Measurements from ENCODE around the gene NAT8L. TPM values are rescaled to one million over a fixed set of nuclear protein-coding genes. Genes with fewer than 3 reads are reported as not detected.

Gene NAT8L
- total RNA-seq, 1 experiment from 2014 or later, result 9.2 TPM

DNA sequence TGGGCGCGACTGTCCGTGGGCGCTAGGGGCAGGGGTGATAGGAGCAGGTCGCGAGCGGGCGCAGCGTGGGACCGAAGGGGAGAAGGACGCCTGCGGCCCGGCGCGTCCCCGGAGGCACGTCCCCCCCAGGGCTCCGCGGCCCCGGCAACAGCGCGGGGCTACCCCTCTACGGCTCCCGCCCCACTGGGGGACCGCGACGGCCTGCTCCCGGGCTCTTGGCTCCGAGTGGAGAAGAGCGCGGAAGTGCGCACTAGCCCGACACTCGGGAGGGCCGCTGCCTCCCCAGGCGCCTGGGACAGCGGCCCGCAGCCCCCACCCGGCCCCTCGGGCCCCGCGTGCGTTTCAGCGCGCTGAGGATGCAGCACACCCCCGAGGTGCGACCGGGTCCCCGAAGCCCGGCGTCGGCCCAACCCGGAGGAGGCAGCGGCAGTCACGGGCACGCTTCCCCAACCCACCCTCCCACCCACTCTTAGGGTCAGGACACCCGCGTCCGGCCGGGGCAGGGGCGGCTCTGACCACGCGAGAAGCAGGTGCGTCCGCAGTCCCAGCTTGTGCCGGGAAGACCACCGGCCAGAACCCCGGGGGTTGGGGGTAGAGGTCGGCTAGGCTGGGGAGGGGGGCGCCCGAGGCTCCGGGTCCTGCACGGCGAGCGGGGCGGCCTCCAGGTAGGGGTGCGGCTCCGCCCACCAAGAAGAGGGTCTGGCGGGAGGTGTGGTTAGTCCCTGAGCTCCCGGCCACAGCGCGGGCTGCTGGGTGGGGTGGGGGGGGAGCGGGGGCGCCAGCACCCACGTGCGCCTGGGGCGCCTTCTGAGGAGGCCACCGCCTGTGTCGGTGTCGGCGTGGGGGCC is 18.5 kb upstream of the NAT8L start:
- H3K27ac ChIP-seq (ENCODE audit: low read depth, low read length), result no peak overlapping the region
- H3K79me2 ChIP-seq (ENCODE audit: insufficient read depth, low read length), result peaks cover 7% of the 10 kb centered on the region; the same call in 1 of the 2 replicates
- H3K36me3 ChIP-seq (ENCODE audit: control insufficient read depth in 1 of 2, insufficient read depth in 2 of 2, low read length in 2 of 2), result peaks cover 0 to 5% of the 10 kb centered on the region in 2 experiments; a peak in 2 of 4 replicates
- ChIA-PET CTCF (no interaction called here), POLR2A (interaction anchor here (0.6 kb wide), 1 partner anchor 28 kb away, joined by 3 read pairs; no protein-coding TSS in a partner anchor), RAD21 (ENCODE audit: low non-redundant PET in 1 of 2, low total read pairs in 2 of 2, uncharacterized antibody in 2 of 2, unreplicated experiment in 2 of 2) (interaction anchor here in 1 of 2 experiments (0.6 kb wide), 1 partner anchor 273 kb away, joined by 4 read pairs; no protein-coding TSS in a partner anchor)
- peak overlapping the region; percentile 70; the same call in 1 of the 2 replicates for H3K9ac ChIP-seq (ENCODE audit: low read length)
- no TSS peak for BruUV-seq (replicated peaks)
- no peak for ATAC-seq
- peak overlapping the region; percentile 96 for H3K4me2 ChIP-seq (ENCODE audit: low read length)
- no peaks in the 10 kb centered on the region for H3K9me2 ChIP-seq (ENCODE audit: insufficient read depth)
- H3K27me3 ChIP-seq (ENCODE audit: insufficient read depth, low read length), result no peaks in the 10 kb centered on the region
- H4K20me1 ChIP-seq (ENCODE audit: insufficient read depth), result no peaks in the 10 kb centered on the region
- peak overlapping the region; percentile 71 to 82 for H3K4me3 ChIP-seq (replicated peaks in 1 of 2; ENCODE audit: low read depth in 1 of 2, low read length in 2 of 2)
- intact Hi-C loops (cut with micrococcal nuclease), result no loop called here
- no peaks in the 10 kb centered on the region; a peak in 1 of 4 replicates for H3K9me3 ChIP-seq (ENCODE audit: control insufficient read depth in 1 of 2, insufficient read depth in 1 of 2, low read depth in 1 of 2, low read length in 2 of 2)
- peaks cover 3 to 23% of the 10 kb centered on the region in 2 experiments; a peak in 3 of 4 replicates for H3K4me1 ChIP-seq (ENCODE audit: control insufficient read depth in 1 of 2, insufficient read depth in 2 of 2, low read length in 2 of 2)
- no peak for TF ChIP-seq ZNF274 (IDR thresholded peaks at IDR 0.05; ENCODE audit: low read depth, low read length)
- TF ChIP-seq EGR1 (IDR thresholded peaks at IDR 0.05; ENCODE audit: low read depth), result no peak
- TF ChIP-seq, protein P1, sequence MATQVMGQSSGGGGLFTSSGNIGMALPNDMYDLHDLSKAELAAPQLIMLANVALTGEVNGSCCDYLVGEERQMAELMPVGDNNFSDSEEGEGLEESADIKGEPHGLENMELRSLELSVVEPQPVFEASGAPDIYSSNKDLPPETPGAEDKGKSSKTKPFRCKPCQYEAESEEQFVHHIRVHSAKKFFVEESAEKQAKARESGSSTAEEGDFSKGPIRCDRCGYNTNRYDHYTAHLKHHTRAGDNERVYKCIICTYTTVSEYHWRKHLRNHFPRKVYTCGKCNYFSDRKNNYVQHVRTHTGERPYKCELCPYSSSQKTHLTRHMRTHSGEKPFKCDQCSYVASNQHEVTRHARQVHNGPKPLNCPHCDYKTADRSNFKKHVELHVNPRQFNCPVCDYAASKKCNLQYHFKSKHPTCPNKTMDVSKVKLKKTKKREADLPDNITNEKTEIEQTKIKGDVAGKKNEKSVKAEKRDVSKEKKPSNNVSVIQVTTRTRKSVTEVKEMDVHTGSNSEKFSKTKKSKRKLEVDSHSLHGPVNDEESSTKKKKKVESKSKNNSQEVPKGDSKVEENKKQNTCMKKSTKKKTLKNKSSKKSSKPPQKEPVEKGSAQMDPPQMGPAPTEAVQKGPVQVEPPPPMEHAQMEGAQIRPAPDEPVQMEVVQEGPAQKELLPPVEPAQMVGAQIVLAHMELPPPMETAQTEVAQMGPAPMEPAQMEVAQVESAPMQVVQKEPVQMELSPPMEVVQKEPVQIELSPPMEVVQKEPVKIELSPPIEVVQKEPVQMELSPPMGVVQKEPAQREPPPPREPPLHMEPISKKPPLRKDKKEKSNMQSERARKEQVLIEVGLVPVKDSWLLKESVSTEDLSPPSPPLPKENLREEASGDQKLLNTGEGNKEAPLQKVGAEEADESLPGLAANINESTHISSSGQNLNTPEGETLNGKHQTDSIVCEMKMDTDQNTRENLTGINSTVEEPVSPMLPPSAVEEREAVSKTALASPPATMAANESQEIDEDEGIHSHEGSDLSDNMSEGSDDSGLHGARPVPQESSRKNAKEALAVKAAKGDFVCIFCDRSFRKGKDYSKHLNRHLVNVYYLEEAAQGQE (IDR thresholded peaks at IDR 0.05; ENCODE audit: low read depth), result no peak
- TF ChIP-seq SP1 (IDR thresholded peaks at IDR 0.05; ENCODE audit: low read depth), result no peak
- TF ChIP-seq ELF1 (IDR thresholded peaks at IDR 0.05; ENCODE audit: borderline replicate concordance, low read depth), result no peak
- no peak for TF ChIP-seq JUND (IDR thresholded peaks at IDR 0.05)
- no peak for TF ChIP-seq RAD21 (IDR thresholded peaks at IDR 0.05; ENCODE audit: low read depth)
- no peak for TF ChIP-seq SRF (IDR thresholded peaks at IDR 0.05; ENCODE audit: low read depth)
- TF ChIP-seq, protein P2, sequence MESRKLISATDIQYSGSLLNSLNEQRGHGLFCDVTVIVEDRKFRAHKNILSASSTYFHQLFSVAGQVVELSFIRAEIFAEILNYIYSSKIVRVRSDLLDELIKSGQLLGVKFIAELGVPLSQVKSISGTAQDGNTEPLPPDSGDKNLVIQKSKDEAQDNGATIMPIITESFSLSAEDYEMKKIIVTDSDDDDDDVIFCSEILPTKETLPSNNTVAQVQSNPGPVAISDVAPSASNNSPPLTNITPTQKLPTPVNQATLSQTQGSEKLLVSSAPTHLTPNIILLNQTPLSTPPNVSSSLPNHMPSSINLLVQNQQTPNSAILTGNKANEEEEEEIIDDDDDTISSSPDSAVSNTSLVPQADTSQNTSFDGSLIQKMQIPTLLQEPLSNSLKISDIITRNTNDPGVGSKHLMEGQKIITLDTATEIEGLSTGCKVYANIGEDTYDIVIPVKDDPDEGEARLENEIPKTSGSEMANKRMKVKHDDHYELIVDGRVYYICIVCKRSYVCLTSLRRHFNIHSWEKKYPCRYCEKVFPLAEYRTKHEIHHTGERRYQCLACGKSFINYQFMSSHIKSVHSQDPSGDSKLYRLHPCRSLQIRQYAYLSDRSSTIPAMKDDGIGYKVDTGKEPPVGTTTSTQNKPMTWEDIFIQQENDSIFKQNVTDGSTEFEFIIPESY (IDR thresholded peaks at IDR 0.05; ENCODE audit: extremely low read depth, insufficient replicate concordance, low read length), result no peak
- no peak for TF ChIP-seq YY1 (IDR thresholded peaks at IDR 0.05; ENCODE audit: extremely low read depth, insufficient replicate concordance, low read depth, low read length)
- no peak for TF ChIP-seq CBX3 (IDR thresholded peaks at IDR 0.05; ENCODE audit: low read depth)
- TF ChIP-seq, protein P3, sequence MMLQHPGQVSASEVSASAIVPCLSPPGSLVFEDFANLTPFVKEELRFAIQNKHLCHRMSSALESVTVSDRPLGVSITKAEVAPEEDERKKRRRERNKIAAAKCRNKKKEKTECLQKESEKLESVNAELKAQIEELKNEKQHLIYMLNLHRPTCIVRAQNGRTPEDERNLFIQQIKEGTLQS (IDR thresholded peaks at IDR 0.05), result no peak
- H2AFZ ChIP-seq (ENCODE audit: low read depth, low read length, poor library complexity, severe bottlenecking), result no peak overlapping the region
- DNase-seq (ENCODE audit: low read depth, low spot score), result no peak
